Measurements from ENCODE around the gene CEMIP.
"Not testable (repeated sequence)": the region's sequence is repeated elsewhere in the genome, so short reads cannot be mapped to it uniquely, and the experiment has no call there.

Gene CEMIP

GRCh38 chr15:80955571-80956452 is 176.6 kb downstream of the CEMIP start:
- not testable (repeated sequence) for H3K4me3 ChIP-seq (ENCODE audit: low read depth, low read length); H3K4me1 ChIP-seq (ENCODE audit: control insufficient read depth, insufficient read depth, low read length); H3K36me3 ChIP-seq (ENCODE audit: control insufficient read depth in 2 of 2, insufficient read depth in 1 of 2, low read length in 2 of 2); H3K27ac ChIP-seq (ENCODE audit: extremely low read depth, low read depth, low read length); H3K9me3 ChIP-seq (ENCODE audit: control insufficient read depth, insufficient read depth, low read depth, low read length)
- POLR2A ChIA-PET, result interaction anchor here (0.6 to 1.4 kb wide), 4 partner anchors 37 to 1307 kb away, joined by 3 to 4 read pairs (median 4); partner anchors contain the start of genes CEMIP, EFL1 and SAXO2
- CTCF ChIA-PET, result interaction anchor here (0.7 to 2.3 kb wide), 5 partner anchors 10 to 331 kb away, joined by 3 to 17 read pairs (median 5); no protein-coding TSS in a partner anchor
- TF ChIP-seq ZNF600 (tag by site-specific recombination; IDR thresholded peaks at IDR 0.05), result peak; percentile 88
- TF ChIP-seq ZNF335 (tag by site-specific recombination; conservative IDR thresholded peaks at IDR 0.05), result peak; percentile 82
- TF ChIP-seq ZNF10 (tag by site-specific recombination; IDR thresholded peaks at IDR 0.05), result peak; percentile 46; the same call in 1 of the 2 replicates
- TF ChIP-seq, protein P1, sequence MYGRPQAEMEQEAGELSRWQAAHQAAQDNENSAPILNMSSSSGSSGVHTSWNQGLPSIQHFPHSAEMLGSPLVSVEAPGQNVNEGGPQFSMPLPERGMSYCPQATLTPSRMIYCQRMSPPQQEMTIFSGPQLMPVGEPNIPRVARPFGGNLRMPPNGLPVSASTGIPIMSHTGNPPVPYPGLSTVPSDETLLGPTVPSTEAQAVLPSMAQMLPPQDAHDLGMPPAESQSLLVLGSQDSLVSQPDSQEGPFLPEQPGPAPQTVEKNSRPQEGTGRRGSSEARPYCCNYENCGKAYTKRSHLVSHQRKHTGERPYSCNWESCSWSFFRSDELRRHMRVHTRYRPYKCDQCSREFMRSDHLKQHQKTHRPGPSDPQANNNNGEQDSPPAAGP (tag by site-specific recombination; IDR thresholded peaks at IDR 0.05), result peak; percentile 66; the same call in 1 of the 2 replicates
- TF ChIP-seq PRDM10 (tag by site-specific recombination; IDR thresholded peaks at IDR 0.05), result peak; percentile 95
- TF ChIP-seq ZFHX2 (tag by site-specific recombination; conservative IDR thresholded peaks at IDR 0.05), result peak; percentile 68
- TF ChIP-seq ZFP69B (tag by site-specific recombination; IDR thresholded peaks at IDR 0.05), result 0 out of 2 replicates have a peak, but pooled peaks have one; percentile 28
- peak; percentile 81; the same call in 1 of the 2 replicates for TF ChIP-seq ZNF2 (tag by site-specific recombination; IDR thresholded peaks at IDR 0.05)
- TF ChIP-seq KLF8 (tag by site-specific recombination; IDR thresholded peaks at IDR 0.05), result peak; percentile 74
- TF ChIP-seq, protein P2, sequence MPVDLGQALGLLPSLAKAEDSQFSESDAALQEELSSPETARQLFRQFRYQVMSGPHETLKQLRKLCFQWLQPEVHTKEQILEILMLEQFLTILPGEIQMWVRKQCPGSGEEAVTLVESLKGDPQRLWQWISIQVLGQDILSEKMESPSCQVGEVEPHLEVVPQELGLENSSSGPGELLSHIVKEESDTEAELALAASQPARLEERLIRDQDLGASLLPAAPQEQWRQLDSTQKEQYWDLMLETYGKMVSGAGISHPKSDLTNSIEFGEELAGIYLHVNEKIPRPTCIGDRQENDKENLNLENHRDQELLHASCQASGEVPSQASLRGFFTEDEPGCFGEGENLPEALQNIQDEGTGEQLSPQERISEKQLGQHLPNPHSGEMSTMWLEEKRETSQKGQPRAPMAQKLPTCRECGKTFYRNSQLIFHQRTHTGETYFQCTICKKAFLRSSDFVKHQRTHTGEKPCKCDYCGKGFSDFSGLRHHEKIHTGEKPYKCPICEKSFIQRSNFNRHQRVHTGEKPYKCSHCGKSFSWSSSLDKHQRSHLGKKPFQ (tag by site-specific recombination; IDR thresholded peaks at IDR 0.05), result peak; percentile 40; the same call in 1 of the 2 replicates
- TF ChIP-seq ZNF747 (tag by site-specific recombination; IDR thresholded peaks at IDR 0.05), result 0 out of 2 replicates have a peak, but pooled peaks have one; percentile 74
- peak; percentile 59; the same call in 1 of the 2 replicates for TF ChIP-seq ZBTB21 (tag by site-specific recombination; IDR thresholded peaks at IDR 0.05)
- TF ChIP-seq, protein P3, sequence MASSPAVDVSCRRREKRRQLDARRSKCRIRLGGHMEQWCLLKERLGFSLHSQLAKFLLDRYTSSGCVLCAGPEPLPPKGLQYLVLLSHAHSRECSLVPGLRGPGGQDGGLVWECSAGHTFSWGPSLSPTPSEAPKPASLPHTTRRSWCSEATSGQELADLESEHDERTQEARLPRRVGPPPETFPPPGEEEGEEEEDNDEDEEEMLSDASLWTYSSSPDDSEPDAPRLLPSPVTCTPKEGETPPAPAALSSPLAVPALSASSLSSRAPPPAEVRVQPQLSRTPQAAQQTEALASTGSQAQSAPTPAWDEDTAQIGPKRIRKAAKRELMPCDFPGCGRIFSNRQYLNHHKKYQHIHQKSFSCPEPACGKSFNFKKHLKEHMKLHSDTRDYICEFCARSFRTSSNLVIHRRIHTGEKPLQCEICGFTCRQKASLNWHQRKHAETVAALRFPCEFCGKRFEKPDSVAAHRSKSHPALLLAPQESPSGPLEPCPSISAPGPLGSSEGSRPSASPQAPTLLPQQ (tag by site-specific recombination; IDR thresholded peaks at IDR 0.05), result peak; percentile 81; the same call in 1 of the 2 replicates
- peak; percentile 83 for TF ChIP-seq GLIS2 (tag by site-specific recombination; IDR thresholded peaks at IDR 0.05)
- TF ChIP-seq, protein P4, sequence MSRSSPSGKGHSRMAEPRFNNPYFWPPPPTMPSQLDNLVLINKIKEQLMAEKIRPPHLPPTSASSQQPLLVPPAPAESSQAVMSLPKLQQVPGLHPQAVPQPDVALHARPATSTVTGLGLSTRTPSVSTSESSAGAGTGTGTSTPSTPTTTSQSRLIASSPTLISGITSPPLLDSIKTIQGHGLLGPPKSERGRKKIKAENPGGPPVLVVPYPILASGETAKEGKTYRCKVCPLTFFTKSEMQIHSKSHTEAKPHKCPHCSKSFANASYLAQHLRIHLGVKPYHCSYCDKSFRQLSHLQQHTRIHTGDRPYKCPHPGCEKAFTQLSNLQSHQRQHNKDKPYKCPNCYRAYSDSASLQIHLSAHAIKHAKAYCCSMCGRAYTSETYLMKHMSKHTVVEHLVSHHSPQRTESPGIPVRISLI (tag by site-specific recombination; IDR thresholded peaks at IDR 0.05), result peak; percentile 94
- TF ChIP-seq, protein P5, sequence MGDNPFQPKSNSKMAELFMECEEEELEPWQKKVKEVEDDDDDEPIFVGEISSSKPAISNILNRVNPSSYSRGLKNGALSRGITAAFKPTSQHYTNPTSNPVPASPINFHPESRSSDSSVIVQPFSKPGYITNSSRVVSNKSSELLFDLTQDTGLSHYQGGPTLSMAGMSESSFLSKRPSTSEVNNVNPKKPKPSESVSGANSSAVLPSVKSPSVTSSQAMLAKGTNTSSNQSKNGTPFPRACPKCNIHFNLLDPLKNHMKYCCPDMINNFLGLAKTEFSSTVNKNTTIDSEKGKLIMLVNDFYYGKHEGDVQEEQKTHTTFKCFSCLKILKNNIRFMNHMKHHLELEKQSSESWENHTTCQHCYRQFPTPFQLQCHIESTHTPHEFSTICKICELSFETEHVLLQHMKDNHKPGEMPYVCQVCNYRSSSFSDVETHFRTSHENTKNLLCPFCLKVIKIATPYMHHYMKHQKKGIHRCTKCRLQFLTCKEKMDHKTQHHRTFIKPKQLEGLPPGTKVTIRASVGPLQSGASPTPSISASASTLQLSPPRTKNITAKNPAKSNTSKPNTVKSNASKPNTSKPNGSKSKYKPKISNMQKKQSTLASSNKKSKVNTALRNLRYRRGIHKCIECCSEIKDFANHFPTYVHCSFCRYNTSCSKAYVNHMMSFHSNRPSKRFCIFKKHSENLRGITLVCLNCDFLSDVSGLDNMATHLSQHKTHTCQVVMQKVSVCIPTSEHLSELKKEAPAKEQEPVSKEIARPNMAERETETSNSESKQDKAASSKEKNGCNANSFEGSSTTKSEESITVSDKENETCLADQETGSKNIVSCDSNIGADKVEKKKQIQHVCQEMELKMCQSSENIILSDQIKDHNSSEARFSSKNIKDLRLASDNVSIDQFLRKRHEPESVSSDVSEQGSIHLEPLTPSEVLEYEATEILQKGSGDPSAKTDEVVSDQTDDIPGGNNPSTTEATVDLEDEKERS (tag by site-specific recombination; IDR thresholded peaks at IDR 0.05), result peak; percentile 49; the same call in 1 of the 2 replicates
- TF ChIP-seq ZNF639 (tag by site-specific recombination; IDR thresholded peaks at IDR 0.05), result peak; percentile 63
- TF ChIP-seq, protein P6, sequence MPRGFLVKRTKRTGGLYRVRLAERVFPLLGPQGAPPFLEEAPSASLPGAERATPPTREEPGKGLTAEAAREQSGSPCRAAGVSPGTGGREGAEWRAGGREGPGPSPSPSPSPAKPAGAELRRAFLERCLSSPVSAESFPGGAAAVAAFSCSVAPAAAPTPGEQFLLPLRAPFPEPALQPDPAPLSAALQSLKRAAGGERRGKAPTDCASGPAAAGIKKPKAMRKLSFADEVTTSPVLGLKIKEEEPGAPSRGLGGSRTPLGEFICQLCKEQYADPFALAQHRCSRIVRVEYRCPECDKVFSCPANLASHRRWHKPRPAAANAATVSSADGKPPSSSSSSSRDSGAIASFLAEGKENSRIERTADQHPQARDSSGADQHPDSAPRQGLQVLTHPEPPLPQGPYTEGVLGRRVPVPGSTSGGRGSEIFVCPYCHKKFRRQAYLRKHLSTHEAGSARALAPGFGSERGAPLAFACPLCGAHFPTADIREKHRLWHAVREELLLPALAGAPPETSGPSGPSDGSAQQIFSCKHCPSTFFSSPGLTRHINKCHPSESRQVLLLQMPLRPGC (tag by site-specific recombination; IDR thresholded peaks at IDR 0.05), result peak; percentile 56; the same call in 1 of the 2 replicates
- 0 out of 2 replicates have a peak, but pooled peaks have one; percentile 15 for TF ChIP-seq ZNF623 (tag by site-specific recombination; IDR thresholded peaks at IDR 0.05)
- peak; percentile 93 for TF ChIP-seq SP7 (tag by site-specific recombination; IDR thresholded peaks at IDR 0.05)

Data from HEK293 (cell line).